ENCODE measurements around the gene SERPINB6. TPM values are rescaled to one million over a fixed set of nuclear protein-coding genes. Genes with fewer than 3 reads are reported as not detected.
A peak's percentile ranks its signal among the peaks of the same experiment; 100 is the strongest.

The SERPINB6 gene
- total and polyA plus RNA-seq, 10 donors: 111 to 256 (median 191) TPM

GRCh38 chr6:2977799-2978590 is 6.6 kb upstream of the SERPINB6 start:
- Histone ChIP-seq H3K4me3 (no peak overlapping the region), H3K27ac (peak overlapping the region in 6 of 8 donors; percentile 27 to 81 (median 58)), H3K9me3 (no peaks in the 10 kb centered on the region), H3K36me3 (no peaks in the 10 kb centered on the region), H3K27me3 (replicated peaks in 1 of 7) (no peaks in the 10 kb centered on the region), H3K4me1 (peaks cover 7 to 70% (median 50%) of the 10 kb centered on the region in 6 donors)
- WGBS, 5 donors: 69 to 80% (median 74%) methylated on average over 3 of the region's 3 CpGs
- intact Hi-C loops (cut with DNase I; ENCODE audit: low total_unique reads): no loop called here
- TF ChIP-seq POLR2A (IDR thresholded peaks at IDR 0.05) (no peak), POLR2AphosphoS5 (IDR thresholded peaks at IDR 0.05) (peak in 1 of 3 donors; percentile 55), CTCF (IDR thresholded peaks at IDR 0.05 in 8 of 11, conservative IDR thresholded peaks at IDR 0.05 in 3 of 11) (no peak)
- no peak for DNase-seq

GRCh38 chr6:2977290-2977689 is 5.9 kb upstream of the SERPINB6 start:
- TF ChIP-seq POLR2A (IDR thresholded peaks at IDR 0.05) (no peak), POLR2AphosphoS5 (IDR thresholded peaks at IDR 0.05) (no peak), CTCF (IDR thresholded peaks at IDR 0.05 in 8 of 11, conservative IDR thresholded peaks at IDR 0.05 in 3 of 11) (no peak)
- intact Hi-C loops (cut with DNase I; ENCODE audit: low total_unique reads): no loop called here
- Histone ChIP-seq H3K27me3 (replicated peaks in 1 of 7) (no peaks in the 10 kb centered on the region), H3K4me1 (peaks cover 6 to 70% (median 51%) of the 10 kb centered on the region in 6 donors), H3K4me3 (no peak overlapping the region), H3K36me3 (no peaks in the 10 kb centered on the region), H3K27ac (peak overlapping the region in 5 of 8 donors; percentile 27 to 81 (median 78)), H3K9me3 (no peaks in the 10 kb centered on the region)
- 65 to 93% (median 88%) methylated on average over 5 of the region's 5 CpGs for WGBS, 5 donors
- DNase-seq: no peak

GRCh38 chr6:2976571-2977085 is 5.3 kb upstream of the SERPINB6 start:
- peak overlapping the region in 1 of 8 donors; percentile 22 for H3K27ac ChIP-seq
- WGBS, 5 donors: 72 to 83% (median 76%) methylated on average over 7 of the region's 7 CpGs

More at GRCh38 chr6:2976571-2977085, 5.3 kb upstream of the SERPINB6 start:
- no peaks in the 10 kb centered on the region for H3K9me3 ChIP-seq
- no peak for TF ChIP-seq POLR2A (IDR thresholded peaks at IDR 0.05)
- no peak for TF ChIP-seq POLR2AphosphoS5 (IDR thresholded peaks at IDR 0.05)
- TF ChIP-seq CTCF (IDR thresholded peaks at IDR 0.05 in 8 of 11, conservative IDR thresholded peaks at IDR 0.05 in 3 of 11): no peak
- H3K36me3 ChIP-seq: no peaks in the 10 kb centered on the region
- H3K4me3 ChIP-seq: no peak overlapping the region
- DNase-seq: no peak
- no peaks in the 10 kb centered on the region for H3K27me3 ChIP-seq (replicated peaks in 1 of 7)
- intact Hi-C loops (cut with DNase I; ENCODE audit: low total_unique reads): no loop called here
- H3K4me1 ChIP-seq: peaks cover 7 to 70% (median 52%) of the 10 kb centered on the region in 6 donors
